Measurements from ENCODE around the gene PRELID1.

PRELID1 gene

DNA sequence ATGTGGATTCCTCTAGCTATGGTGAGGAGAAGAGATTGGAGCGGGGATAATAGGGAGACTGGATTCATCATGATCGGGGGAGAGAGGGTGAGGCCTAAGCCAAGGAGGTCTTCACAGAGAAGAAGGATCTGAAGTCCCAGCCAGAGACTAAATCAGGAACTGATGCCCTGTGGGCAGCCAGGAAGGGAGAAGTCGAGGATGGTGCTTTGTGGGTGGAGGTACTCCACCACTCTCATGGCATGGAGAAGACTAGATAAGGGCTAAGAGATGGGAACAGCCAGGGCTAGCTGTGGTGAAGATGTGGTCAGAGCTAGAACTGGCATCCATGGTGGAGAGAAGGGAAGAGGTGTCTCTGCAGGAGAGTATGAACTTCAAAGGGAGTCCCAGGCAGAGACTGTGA is 51.1 kb downstream of the PRELID1 start:
- no peak for TF ChIP-seq ZNF274 (IDR thresholded peaks at IDR 0.05; ENCODE audit: low read depth, low read length)
- no peak for TF ChIP-seq SUZ12 (IDR thresholded peaks at IDR 0.05; ENCODE audit: extremely low read depth, insufficient read depth, insufficient read length)
- TF ChIP-seq YY1 (IDR thresholded peaks at IDR 0.05; ENCODE audit: insufficient read depth, insufficient read length), result no peak
- H3K27me3 ChIP-seq (ENCODE audit: insufficient read depth, insufficient read length), result peaks cover 3% of the 10 kb centered on the region
- peaks cover 6% of the 10 kb centered on the region; the same call in 1 of the 2 replicates for H3K9me3 ChIP-seq (ENCODE audit: insufficient read depth, low read length)
- no peak for DNase-seq (ENCODE audit: low read depth, low spot score)
- H3K9ac ChIP-seq (ENCODE audit: insufficient read length, low read depth), result no peak overlapping the region
- H3K4me1 ChIP-seq (ENCODE audit: insufficient read depth, insufficient read length), result peaks cover 7% of the 10 kb centered on the region
- H3K4me3 ChIP-seq (ENCODE audit: insufficient read length, low read depth), result no peak overlapping the region
- peaks cover 9% of the 10 kb centered on the region for H3K36me3 ChIP-seq (ENCODE audit: insufficient read depth, insufficient read length, low read length)

DNA sequence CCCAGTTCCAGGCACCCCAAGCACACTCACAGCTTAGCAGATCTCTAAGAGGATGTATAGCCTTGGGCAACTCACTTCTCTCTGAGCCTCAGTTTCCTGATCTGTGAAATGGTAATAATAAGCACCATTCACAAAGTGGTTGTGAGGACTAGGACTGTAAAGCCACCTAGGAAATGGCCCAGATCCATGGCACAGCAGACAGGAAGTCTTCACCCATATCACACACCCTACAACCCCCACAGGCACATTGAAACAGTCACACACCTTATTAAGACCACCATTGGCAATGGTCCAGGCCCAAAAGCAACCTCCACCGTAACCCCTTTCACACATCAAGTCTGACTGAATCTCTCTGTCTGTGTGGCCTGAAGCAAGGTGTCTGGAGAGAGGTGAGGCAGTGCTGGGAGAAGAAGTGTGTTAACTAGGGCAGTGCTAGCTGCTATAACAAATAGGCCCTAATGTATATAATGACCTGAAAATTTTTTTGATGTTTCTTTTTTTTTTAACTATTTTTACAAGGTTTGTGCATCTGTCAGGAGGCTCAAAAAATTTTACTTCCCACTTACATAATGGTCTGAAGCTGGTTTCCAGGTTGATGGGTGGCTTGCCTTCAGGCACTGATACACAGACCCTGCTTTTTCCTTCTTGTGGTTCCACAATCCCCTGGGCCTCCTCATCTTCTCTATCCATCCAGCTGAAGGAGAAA is 51.7 kb downstream of the PRELID1 start:
- Histone ChIP-seq H3K9ac (ENCODE audit: insufficient read length, low read depth) (no peak overlapping the region), H3K36me3 (ENCODE audit: insufficient read depth, insufficient read length, low read length) (peaks cover 3% of the 10 kb centered on the region), H3K4me1 (ENCODE audit: insufficient read depth, insufficient read length) (peaks cover 5% of the 10 kb centered on the region), H3K4me3 (ENCODE audit: insufficient read length, low read depth) (no peak overlapping the region), H3K27me3 (ENCODE audit: insufficient read depth, insufficient read length) (peaks cover 3% of the 10 kb centered on the region), H3K9me3 (ENCODE audit: insufficient read depth, low read length) (peaks cover 6% of the 10 kb centered on the region; the same call in 1 of the 2 replicates)
- no peak for TF ChIP-seq SUZ12 (IDR thresholded peaks at IDR 0.05; ENCODE audit: extremely low read depth, insufficient read depth, insufficient read length)
- TF ChIP-seq YY1 (IDR thresholded peaks at IDR 0.05; ENCODE audit: insufficient read depth, insufficient read length), result no peak
- no peak for TF ChIP-seq ZNF274 (IDR thresholded peaks at IDR 0.05; ENCODE audit: low read depth, low read length)
- no peak for DNase-seq (ENCODE audit: low read depth, low spot score)

DNA sequence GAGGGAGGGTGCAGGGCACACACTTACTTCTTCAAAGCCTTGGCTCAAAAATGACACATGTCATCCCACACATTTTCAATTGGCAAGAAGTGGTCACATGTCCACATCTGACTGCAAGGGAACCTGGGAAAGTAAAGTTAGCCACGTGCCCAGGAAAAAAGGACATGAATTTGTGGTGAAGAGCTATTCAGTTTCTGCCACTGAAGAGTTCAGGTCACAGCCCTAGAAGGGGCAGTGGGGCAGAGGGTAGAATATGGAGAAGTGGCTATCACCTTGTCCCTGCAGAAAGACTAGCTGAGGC is 52.2 kb downstream of the PRELID1 start:
- DNase-seq (ENCODE audit: low read depth, low spot score), result no peak
- Histone ChIP-seq H3K4me3 (ENCODE audit: insufficient read length, low read depth) (no peak overlapping the region), H3K27me3 (ENCODE audit: insufficient read depth, insufficient read length) (peaks cover 3% of the 10 kb centered on the region), H3K36me3 (ENCODE audit: insufficient read depth, insufficient read length, low read length) (no peaks in the 10 kb centered on the region), H3K9me3 (ENCODE audit: insufficient read depth, low read length) (peaks cover 6% of the 10 kb centered on the region; the same call in 1 of the 2 replicates), H3K4me1 (ENCODE audit: insufficient read depth, insufficient read length) (peaks cover 5% of the 10 kb centered on the region), H3K9ac (ENCODE audit: insufficient read length, low read depth) (no peak overlapping the region)
- TF ChIP-seq YY1 (IDR thresholded peaks at IDR 0.05; ENCODE audit: insufficient read depth, insufficient read length) (no peak), SUZ12 (IDR thresholded peaks at IDR 0.05; ENCODE audit: extremely low read depth, insufficient read depth, insufficient read length) (no peak), ZNF274 (IDR thresholded peaks at IDR 0.05; ENCODE audit: low read depth, low read length) (no peak)

Measured in NT2/D1 (cell line).